HL-60 (cell line): ENCODE results near the gene FGD5.

ENCODE experiments used
- DNase-seq, 2 experiments: peaks; one replicate each; pipeline ENCODE4 v3.0.0-alpha.2; 2010 to 2020; ENCODE audit warnings: low read depth in 1 of 2, low spot score in 1 of 2
- H3K27ac ChIP-seq: fragments of 250-450 bp; sonication (Bioruptor Pico); replicated peaks from 2 replicates; pipeline ENCODE4 v1.5.1; 2020; ENCODE audit warnings: mild to moderate bottlenecking, moderate library complexity
- H3K27me3 ChIP-seq: fragments of 250-450 bp; sonication (Bioruptor Pico); 2 replicates; pipeline ENCODE4 v1.5.1; 2021; ENCODE audit warnings: mild to moderate bottlenecking, moderate library complexity; ENCODE audit not compliant: insufficient read depth, poor library complexity, severe bottlenecking
- H3K4me3 ChIP-seq: replicated peaks from 2 replicates; pipeline ENCODE4 v1.5.1; 2011; ENCODE audit warnings: mild to moderate bottlenecking, control low read depth, low read length; ENCODE audit not compliant: insufficient read depth
- CTCF ChIP-seq: IDR thresholded peaks from one replicate; pipeline ENCODE4 v1.5.1; 2011; ENCODE audit warnings: low read length, control low read depth, inconsistent platforms; ENCODE audit not compliant: insufficient read depth
- GABPA ChIP-seq: IDR thresholded peaks from 2 replicates; pipeline ENCODE4 v1.6.1; 2012; ENCODE audit warnings: low read depth
- POLR2AphosphoS5 ChIP-seq: IDR thresholded peaks from 2 replicates; pipeline ENCODE4 v1.6.1; 2012; ENCODE audit warnings: low read depth
- REST ChIP-seq: IDR thresholded peaks from 2 replicates; pipeline ENCODE4 v1.6.1; 2012; ENCODE audit warnings: low read depth; ENCODE audit not compliant: insufficient replicate concordance
- SPI1 ChIP-seq: IDR thresholded peaks from 2 replicates; pipeline ENCODE4 v1.6.1; 2012; ENCODE audit warnings: low read depth, mild to moderate bottlenecking, borderline replicate concordance
- long read RNA-seq: library from polyadenylated mRNA; unstranded; transcript quantifications from one replicate; pipeline ENCODE4 v2.0.0, GENCODE V29; 2020

The FGD5 gene
- long read RNA-seq, partial matches to known transcripts: 0 of 1 reads
- long read RNA-seq, other reads (novel, unspliced or antisense): 1 of 1 reads

DNA sequence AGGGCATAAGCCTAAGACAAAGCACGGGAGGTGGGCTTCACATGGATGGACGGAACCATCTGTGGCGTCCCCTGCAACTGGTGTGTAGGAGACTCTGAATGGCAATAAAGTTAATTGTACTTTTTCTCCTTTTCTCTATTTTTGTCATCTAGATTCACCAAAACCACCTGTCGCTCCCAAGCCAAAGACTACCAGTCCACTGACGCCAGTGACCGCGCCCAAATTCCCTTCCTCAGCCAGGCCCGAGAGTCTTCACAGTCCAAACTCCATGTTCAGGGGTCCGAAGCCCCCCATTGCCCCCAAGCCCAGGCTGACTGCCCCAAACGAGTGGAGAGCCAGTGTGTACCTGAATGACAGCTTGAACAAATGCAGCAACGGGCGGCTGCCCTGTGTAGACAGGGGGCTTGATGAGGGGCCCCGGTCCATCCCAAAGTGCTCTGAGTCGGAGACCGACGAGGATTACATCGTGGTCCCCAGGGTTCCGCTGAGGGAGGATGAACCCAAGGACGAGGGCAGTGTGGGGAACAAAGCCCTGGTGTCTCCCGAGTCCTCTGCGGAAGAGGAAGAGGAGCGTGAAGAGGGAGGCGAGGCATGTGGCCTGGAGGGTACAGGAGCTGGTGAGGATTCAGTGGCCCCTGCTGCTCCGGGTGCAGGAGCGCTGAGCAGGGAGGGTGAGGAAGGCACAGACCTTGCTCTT is at the start of gene FGD5:
Gene FGD5 (plus strand): TSS at position 159 of the 697 bp plus-strand sequence. CDS start 110 bp downstream, at position 269.
- TF ChIP-seq GABPA (no peak), POLR2AphosphoS5 (no peak)
- Histone ChIP-seq H3K27ac (no peak within 1 kb of the TSS), H3K27me3 (peaks cover 7% of the 10 kb centered on the region), H3K4me3 (no peak within 1 kb of the TSS)
- no peak for DNase-seq

- Histone ChIP-seq H3K27me3 (no peaks in the 10 kb centered on the region), H3K27ac (no peak overlapping the region), H3K4me3 (no peak overlapping the region)
- DNase-seq: no peak
- TF ChIP-seq SPI1: no peak
- no peak for TF ChIP-seq POLR2AphosphoS5
- no peak for TF ChIP-seq GABPA
- no peak for TF ChIP-seq CTCF
- no peak for TF ChIP-seq REST
Measured at GRCh38 chr3:14769544-14770325, 49.0 kb upstream of the FGD5 start.

GRCh38 chr3:14770591-14770990 is 48.2 kb upstream of the FGD5 start:
- no peak overlapping the region for H3K27ac ChIP-seq
- DNase-seq: no peak
- H3K27me3 ChIP-seq: no peaks in the 10 kb centered on the region
- H3K4me3 ChIP-seq: no peak overlapping the region
- no peak for TF ChIP-seq REST
- no peak for TF ChIP-seq CTCF
- TF ChIP-seq GABPA: no peak
- TF ChIP-seq SPI1: no peak
- no peak for TF ChIP-seq POLR2AphosphoS5

DNA sequence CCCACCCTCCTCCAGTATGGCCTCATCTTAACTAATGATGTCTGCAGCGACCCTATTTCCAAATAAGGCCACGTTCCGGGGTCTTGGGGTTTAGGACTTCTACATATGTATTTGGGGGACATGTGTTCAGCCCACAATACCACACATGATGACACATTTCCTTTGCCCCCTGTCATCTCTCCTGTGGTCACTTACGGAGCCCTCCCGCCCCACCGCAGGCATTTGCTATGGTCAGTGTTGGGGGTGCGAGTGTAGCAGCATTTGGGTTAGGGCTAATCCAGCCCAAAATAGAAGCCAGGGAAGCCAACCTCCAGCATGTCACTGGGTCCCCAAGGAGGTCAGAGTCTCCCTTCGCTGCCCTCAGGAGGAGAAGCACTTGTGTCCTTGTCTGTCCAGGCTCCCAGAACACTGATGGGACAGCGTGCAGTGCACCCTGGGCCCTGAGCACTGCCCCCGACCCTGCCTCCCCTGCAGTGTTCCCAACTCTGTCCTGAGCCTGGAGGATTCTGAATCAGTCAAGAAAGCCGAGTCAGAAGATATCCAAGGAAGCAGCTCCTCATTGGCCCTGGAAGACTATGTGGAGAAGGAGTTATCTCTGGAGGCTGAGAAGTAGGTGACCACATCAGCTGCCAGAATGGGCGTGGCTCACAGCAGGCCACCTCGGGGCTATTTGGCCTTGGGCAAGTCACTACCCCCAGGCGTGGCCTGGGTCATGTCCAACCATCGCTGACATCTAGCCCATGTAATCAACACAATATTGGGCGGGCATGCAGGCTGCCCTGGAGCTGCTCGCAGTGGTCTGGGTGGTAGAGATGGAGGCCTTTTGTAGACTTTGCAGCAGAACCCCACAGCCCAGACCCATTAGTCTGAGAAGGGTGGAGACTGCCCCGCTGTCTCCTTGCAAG is 46.9 kb upstream of the FGD5 start:
- Histone ChIP-seq H3K27ac (no peak overlapping the region), H3K4me3 (no peak overlapping the region), H3K27me3 (no peaks in the 10 kb centered on the region)
- no peak for DNase-seq
- TF ChIP-seq CTCF: no peak
- no peak for TF ChIP-seq GABPA
- no peak for TF ChIP-seq POLR2AphosphoS5
- TF ChIP-seq REST: no peak
- no peak for TF ChIP-seq SPI1
